Heart right ventricle (tissue), 16 donors: ENCODE results near the gene YWHAE. TPM values are rescaled to one million over a fixed set of nuclear protein-coding genes. Genes with fewer than 3 reads are reported as not detected.
A peak's percentile ranks its signal among the peaks of the same experiment; 100 is the strongest.

ENCODE experiments used
- ATAC-seq, 8 donors: fragments of 200-7000 bp; cut with Tn5 transposase; one replicate each; pipeline ENCODE4 v1.9.1; 2020; ENCODE audit warnings: mild to moderate bottlenecking in 8 of 8, moderate library complexity in 8 of 8, moderate number of reproducible peaks in 1 of 8
- DNase-seq, 2 donors: peaks; one replicate each; pipeline ENCODE4 v3.0.0-alpha.2; 2020
- H3K27ac ChIP-seq, 10 donors: fragments of 200-600 bp; sonication (generic) in 2 of 10; one replicate each; pipeline versions ENCODE4 v1.5.0 to v1.8.0; 2020 to 2022; ENCODE audit warnings: mild to moderate bottlenecking in 3 of 10
- H3K27me3 ChIP-seq, 7 donors: fragments of 200-600 bp; one replicate each; pipeline ENCODE4 v1.8.0; 2021 to 2022; ENCODE audit warnings: mild to moderate bottlenecking in 2 of 7
- H3K36me3 ChIP-seq, 9 donors: fragments of 200-600 bp; sonication (generic) in 1 of 9; one replicate each; pipeline versions ENCODE4 v1.5.0 to v1.8.0; 2020 to 2022; ENCODE audit warnings: mild to moderate bottlenecking in 2 of 9
- H3K4me1 ChIP-seq, 9 donors: fragments of 200-600 bp; sonication (generic) in 1 of 9; one replicate each; pipeline versions ENCODE4 v1.5.0 to v1.8.0; 2020 to 2022; ENCODE audit warnings: mild to moderate bottlenecking in 4 of 9
- H3K4me3 ChIP-seq, 10 donors: fragments of 200-600 bp; sonication (generic) in 2 of 10; one replicate each; pipeline versions ENCODE4 v1.5.0 to v1.8.0; 2020 to 2022; ENCODE audit warnings: mild to moderate bottlenecking in 7 of 10, moderate library complexity in 2 of 10
- H3K9me3 ChIP-seq, 11 donors: fragments of 200-600 bp in 10 of 11; sonication (generic) in 2 of 11; one replicate each; pipeline versions ENCODE4 v1.5.0 to v1.8.0; 2013 to 2022; ENCODE audit warnings: mild to moderate bottlenecking in 2 of 11, control low read depth in 1 of 11, moderate library complexity in 1 of 11
- WGBS, 2 donors: extraction: QIAGEN DNeasy Blood & Tissue Kit; methylation state at CpG; one replicate each; pipeline ENCODE4 v1.1.7; 2013; ENCODE audit warnings: inconsistent platforms in 1 of 2; 5-methylcytosine and 5-hydroxymethylcytosine counted together
- intact Hi-C, 10 donors: fragments of 100-400 bp; cut with DNase I; formaldehyde crosslinking; loops; one replicate each; pipeline versions ENCODE4 v1.11.1 to v1.14.2; 2022
- polyA plus RNA-seq, 2 donors: library from polyadenylated mRNA; stranded (reverse); fragments of 200-250 nt; gene quantifications; one replicate each; pipeline ENCODE4 v1.2.3, GENCODE V29; 2013
- total RNA-seq, 10 donors: library from RNA; stranded (reverse); fragmentation: NEBNext Ultra II Directional in 3 of 10; extraction: Animal tissue kit (Norgen Biotek cat#: 25700) in 3 of 10; gene quantifications; one replicate each; pipeline versions ENCODE4 v1.2.1 to v1.2.4, GENCODE V29; 2021 to 2023
- TF ChIP-seq, protein P1 (sequence below), 9 donors: fragments of 200-600 bp; sonication (generic) in 2 of 9; IDR thresholded peaks; one replicate each; pipeline versions ENCODE4 v1.5.0 to v1.8.0; 2021 to 2022; ENCODE audit warnings: antibody characterized with exemption in 9 of 9, mild to moderate bottlenecking in 5 of 9, moderate library complexity in 1 of 9
- donor health status: Arrhythmogenic right ventricular cardiomyopathy.
- donor health status: ischemic (EF 13 %, LVEDD 7.1; RV severe dilation, severe dysfunction).
- donor health status: healthy with polysubstance abuse.
- donor health status: DM: no; HTN: yes; CAD: no.
- donor health status: DM: no; HTN: no; CAD: no.
- donor health status: ischemic (EF 25% LVEDD 6.9; RV normal size, moderate dysfunction).
- donor health status: ischemic (EF 25% LVEDD 5.7; RV mildly dilated, moderate dysfunction).
- donor health status: healthy.
- donor health status: DM: yes; HTN: yes; CAD: no.
- donor health status: Ischemic cardiomyopathy.
- donor health status: ischemic (EF 35%, LVEDD 5.7; RV mildly dilated, moderate dysfunction).
- donor health status: nonischemic (EF 11% LVEDD 7.7; RV severe dilation, severe dysfunction).
- donor health status: DM: yes; HTN: yes; CAD: no.
- donor health status: PGD.
- donor health status: ischemic (EF 29% LVEDD 5.4; RV normal size, mild dysfunction).
- donor health status: nonischemic (EF 23%, LVEDD 6.1; RV moderate dilation, normal function).

The YWHAE gene
- total and polyA plus RNA-seq, 12 donors, result 478 to 791 (median 614) TPM

DNA sequence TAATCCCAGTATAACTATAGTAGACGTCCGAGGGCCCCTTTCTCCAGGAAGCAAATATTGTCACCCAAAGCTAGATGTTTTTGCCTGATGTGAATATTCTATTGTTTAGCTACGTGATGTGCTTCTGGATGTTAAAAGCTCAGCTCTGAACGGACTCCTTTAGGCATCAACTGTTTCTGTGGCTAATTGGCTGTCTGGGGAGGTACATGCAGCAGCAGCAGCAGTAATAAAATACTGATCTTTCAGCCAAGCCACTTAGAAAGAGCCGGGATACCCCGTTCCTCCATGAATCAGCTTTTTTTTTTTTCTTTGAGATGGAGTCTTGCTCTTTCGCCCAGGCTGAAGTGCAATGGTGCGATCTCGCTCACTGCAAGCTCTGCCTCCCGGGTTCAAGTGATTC, 77.5 kb downstream of the YWHAE start:
- 74 to 75% methylated on average over 10 of the region's 10 CpGs for WGBS, 2 donors

DNA sequence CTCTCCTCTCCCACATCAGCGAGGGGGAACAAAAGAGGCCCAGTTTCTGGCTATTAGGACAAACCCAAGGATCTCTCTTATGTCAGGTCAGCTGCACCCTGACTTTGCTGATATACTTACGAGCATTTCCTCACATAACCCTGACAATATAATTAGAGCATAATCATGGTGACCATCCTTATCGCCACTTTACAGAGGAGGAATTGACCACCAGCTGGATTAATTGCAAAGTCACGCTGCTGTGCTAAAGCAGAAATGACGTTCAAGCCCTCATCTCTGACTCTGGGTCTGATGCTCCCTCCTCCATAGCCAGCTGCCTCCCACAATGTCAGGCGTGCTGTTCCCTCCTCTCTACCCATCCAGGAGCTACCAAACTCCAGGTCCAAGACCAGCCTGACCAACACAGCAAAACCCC, 78.0 kb downstream of the YWHAE start:
- no peak overlapping the region for H3K27ac ChIP-seq
- no peaks in the 10 kb centered on the region for H3K9me3 ChIP-seq
- TF ChIP-seq, protein P1, sequence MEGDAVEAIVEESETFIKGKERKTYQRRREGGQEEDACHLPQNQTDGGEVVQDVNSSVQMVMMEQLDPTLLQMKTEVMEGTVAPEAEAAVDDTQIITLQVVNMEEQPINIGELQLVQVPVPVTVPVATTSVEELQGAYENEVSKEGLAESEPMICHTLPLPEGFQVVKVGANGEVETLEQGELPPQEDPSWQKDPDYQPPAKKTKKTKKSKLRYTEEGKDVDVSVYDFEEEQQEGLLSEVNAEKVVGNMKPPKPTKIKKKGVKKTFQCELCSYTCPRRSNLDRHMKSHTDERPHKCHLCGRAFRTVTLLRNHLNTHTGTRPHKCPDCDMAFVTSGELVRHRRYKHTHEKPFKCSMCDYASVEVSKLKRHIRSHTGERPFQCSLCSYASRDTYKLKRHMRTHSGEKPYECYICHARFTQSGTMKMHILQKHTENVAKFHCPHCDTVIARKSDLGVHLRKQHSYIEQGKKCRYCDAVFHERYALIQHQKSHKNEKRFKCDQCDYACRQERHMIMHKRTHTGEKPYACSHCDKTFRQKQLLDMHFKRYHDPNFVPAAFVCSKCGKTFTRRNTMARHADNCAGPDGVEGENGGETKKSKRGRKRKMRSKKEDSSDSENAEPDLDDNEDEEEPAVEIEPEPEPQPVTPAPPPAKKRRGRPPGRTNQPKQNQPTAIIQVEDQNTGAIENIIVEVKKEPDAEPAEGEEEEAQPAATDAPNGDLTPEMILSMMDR (IDR thresholded peaks at IDR 0.05), result no peak
- H3K4me3 ChIP-seq, result no peak overlapping the region
- WGBS, 2 donors, result 65 to 67% methylated on average over 6 of the region's 6 CpGs
- DNase-seq, result no peak
- no peaks in the 10 kb centered on the region for H3K27me3 ChIP-seq
- H3K4me1 ChIP-seq, result peaks cover 0 to 13% (median 8%) of the 10 kb centered on the region in 9 donors
- intact Hi-C loops, result no loop called here
- no peaks in the 10 kb centered on the region for H3K36me3 ChIP-seq
- ATAC-seq, result no peak

More for the DNA sequence above, 77.5 kb downstream of the YWHAE start:
- DNase-seq (no peak), ATAC-seq (no peak)
- no peak overlapping the region for H3K27ac ChIP-seq
- TF ChIP-seq, protein P1 (IDR thresholded peaks at IDR 0.05), result no peak
- H3K4me3 ChIP-seq, result no peak overlapping the region
- no peaks in the 10 kb centered on the region for H3K9me3 ChIP-seq
- H3K27me3 ChIP-seq, result no peaks in the 10 kb centered on the region
- H3K36me3 ChIP-seq, result no peaks in the 10 kb centered on the region
- intact Hi-C loops, result no loop called here
- peaks cover 0 to 13% (median 8%) of the 10 kb centered on the region in 9 donors for H3K4me1 ChIP-seq

DNA sequence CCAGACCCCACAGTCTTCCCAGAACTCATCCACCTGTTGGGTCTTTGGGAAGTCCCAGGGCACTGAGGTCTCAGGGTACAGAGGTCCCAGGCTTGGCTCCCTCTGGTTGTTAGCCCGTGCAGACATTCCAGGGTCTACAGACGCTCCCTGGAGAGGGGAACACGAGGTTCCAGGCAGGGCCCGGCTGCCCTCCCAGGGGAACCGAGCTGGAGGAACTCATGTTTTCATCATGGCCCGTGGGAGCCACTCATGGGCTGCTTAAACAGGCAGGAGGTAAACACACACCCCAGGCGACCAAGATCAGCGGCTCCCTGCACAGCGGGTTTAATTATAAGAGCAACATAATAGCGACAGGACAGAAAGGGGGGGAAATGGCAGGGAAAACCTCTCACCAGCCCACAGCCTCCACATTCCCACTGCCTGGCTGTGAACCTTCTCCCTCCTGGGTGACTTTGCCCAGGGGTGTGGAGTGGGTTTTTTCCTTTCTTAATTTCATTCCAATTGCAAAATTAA, 84.1 kb downstream of the YWHAE start:
- Histone ChIP-seq H3K4me3 (no peak overlapping the region), H3K27ac (peak overlapping the region in 4 of 10 donors; percentile 1 to 71 (median 48)), H3K9me3 (no peaks in the 10 kb centered on the region), H3K27me3 (peaks cover 0 to 27% (median 12%) of the 10 kb centered on the region in 7 donors), H3K36me3 (no peaks in the 10 kb centered on the region), H3K4me1 (peaks cover 0 to 26% (median 15%) of the 10 kb centered on the region in 9 donors)
- 50 to 51% methylated on average over 10 of the region's 10 CpGs for whole genome bisulfite sequencing, 2 donors
- TF ChIP-seq, protein P1 (IDR thresholded peaks at IDR 0.05), result no peak
- intact Hi-C loops, result loop anchor here in 1 of 10 donors (5.0 kb wide), 1 partner anchor 39 kb away; the partner anchor contains the start of gene TRARG1
- DNase-seq (peak; percentile 23 to 69), ATAC-seq (peak; percentile 37 to 65 (median 47))

DNA sequence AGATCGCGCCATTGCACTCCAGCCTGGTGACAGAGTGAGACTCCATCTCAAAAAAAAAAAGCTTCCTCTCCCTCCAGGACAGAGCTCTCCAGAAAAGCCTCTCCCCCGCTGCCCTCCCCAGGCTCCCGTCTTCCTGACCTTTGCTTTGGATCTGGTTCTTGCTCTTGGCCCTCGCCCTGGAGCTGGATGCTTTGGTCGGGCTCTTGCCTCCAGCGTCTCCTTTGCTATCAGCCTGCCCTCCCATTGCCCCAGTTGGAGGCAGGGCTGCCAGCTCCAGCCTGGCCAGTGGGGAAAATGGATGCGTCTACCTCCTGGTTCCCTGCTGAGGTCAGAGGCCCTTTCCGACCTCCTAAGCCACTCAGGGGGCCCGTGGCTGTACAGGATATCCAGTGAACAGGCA, 84.6 kb downstream of the YWHAE start:
- peak; percentile 31 to 66 for DNase-seq
- no peak overlapping the region for H3K4me3 ChIP-seq
- peak overlapping the region in 4 of 10 donors; percentile 1 to 71 (median 48) for H3K27ac ChIP-seq
- ATAC-seq, result peak; percentile 39 to 87 (median 85)
- TF ChIP-seq, protein P1 (IDR thresholded peaks at IDR 0.05), result no peak
- H3K4me1 ChIP-seq, result peaks cover 0 to 26% (median 15%) of the 10 kb centered on the region in 9 donors
- H3K36me3 ChIP-seq, result no peaks in the 10 kb centered on the region
- peaks cover 0 to 27% (median 12%) of the 10 kb centered on the region in 7 donors for H3K27me3 ChIP-seq
- H3K9me3 ChIP-seq, result no peaks in the 10 kb centered on the region
- 41 to 45% methylated on average over 10 of the region's 10 CpGs for WGBS, 2 donors
- intact Hi-C loops, result loop anchor here in 1 of 10 donors (5.0 kb wide), 1 partner anchor 38 kb away; the partner anchor contains the start of gene TRARG1
